Trophoblast cell (in vitro differentiated cells and primary cell): ENCODE measurements around the gene KLHL18.
"Not testable (repeated sequence)": the region's sequence is repeated elsewhere in the genome, so short reads cannot be mapped to it uniquely, and the experiment has no call there.

Source experiments
- DNase-seq, 2 donors: peaks; one replicate each; pipeline ENCODE4 v3.0.0-alpha.2; 2016
- H2AFZ ChIP-seq: 2 replicates; pipeline ENCODE4 v1.6.1; 2013; ENCODE audit warnings: low read length, moderate library complexity, mild to moderate bottlenecking; ENCODE audit not compliant: insufficient read depth, poor library complexity
- H2AK5ac ChIP-seq: 2 replicates; pipeline ENCODE4 v1.6.1; 2013; ENCODE audit warnings: mild to moderate bottlenecking, low read length
- H2BK120ac ChIP-seq: 2 replicates; pipeline ENCODE4 v1.6.1; 2013; ENCODE audit warnings: low read length, mild to moderate bottlenecking, moderate library complexity; ENCODE audit not compliant: insufficient read depth, poor library complexity
- H2BK12ac ChIP-seq: 2 replicates; pipeline ENCODE4 v1.6.1; 2013; ENCODE audit warnings: mild to moderate bottlenecking, low read length, moderate library complexity
- H2BK5ac ChIP-seq: 2 replicates; pipeline ENCODE4 v1.6.1; 2013; ENCODE audit warnings: low read length, low read depth, moderate library complexity, mild to moderate bottlenecking; ENCODE audit not compliant: poor library complexity
- H3K14ac ChIP-seq: 2 replicates; pipeline ENCODE4 v1.6.1; 2013; ENCODE audit warnings: mild to moderate bottlenecking, low read length
- H3K18ac ChIP-seq: 2 replicates; pipeline ENCODE4 v1.6.1; 2013; ENCODE audit warnings: mild to moderate bottlenecking, low read length
- H3K23ac ChIP-seq: 2 replicates; pipeline ENCODE4 v1.6.1; 2013; ENCODE audit warnings: low read length
- H3K27ac ChIP-seq: 2 replicates; pipeline ENCODE4 v1.5.1; 2013; ENCODE audit warnings: low read depth, mild to moderate bottlenecking, inconsistent platforms, low read length, moderate library complexity
- H3K27me3 ChIP-seq: 2 replicates; pipeline ENCODE4 v1.6.1; 2013; ENCODE audit warnings: inconsistent platforms, mild to moderate bottlenecking, low read length, moderate library complexity; ENCODE audit not compliant: insufficient read depth
- H3K36me3 ChIP-seq, 2 experiments: 1 replicate in 1 of 2; 2 replicates in 1 of 2; pipeline ENCODE4 v1.6.1; 2013; ENCODE audit warnings: low read length in 2 of 2, mild to moderate bottlenecking in 2 of 2, moderate library complexity in 1 of 2; ENCODE audit not compliant: insufficient read depth in 2 of 2, control insufficient read depth in 1 of 2
- H3K4ac ChIP-seq: 2 replicates; pipeline ENCODE4 v1.6.1; 2013; ENCODE audit warnings: low read depth, mild to moderate bottlenecking, low read length, moderate library complexity
- H3K4me1 ChIP-seq, 2 experiments: 1 replicate in 1 of 2; 2 replicates in 1 of 2; pipeline ENCODE4 v1.6.1; 2013; ENCODE audit warnings: low read length in 2 of 2, mild to moderate bottlenecking in 2 of 2, moderate library complexity in 1 of 2; ENCODE audit not compliant: insufficient read depth in 2 of 2, control insufficient read depth in 1 of 2
- H3K4me2 ChIP-seq: 2 replicates; pipeline ENCODE4 v1.6.1; 2013; ENCODE audit warnings: inconsistent platforms, mild to moderate bottlenecking, low read length, moderate library complexity
- H3K4me3 ChIP-seq: 2 replicates; pipeline ENCODE4 v1.5.1; 2013; ENCODE audit warnings: mild to moderate bottlenecking, low read depth, low read length, inconsistent platforms
- H3K79me1 ChIP-seq: one replicate; pipeline ENCODE4 v1.6.1; 2013; ENCODE audit warnings: low read length
- H3K79me2 ChIP-seq: 2 replicates; pipeline ENCODE4 v1.6.1; 2013; ENCODE audit warnings: low read length, mild to moderate bottlenecking; ENCODE audit not compliant: control insufficient read depth, insufficient read depth, poor library complexity
- H3K9ac ChIP-seq: 2 replicates; pipeline ENCODE4 v1.6.1; 2013; ENCODE audit warnings: mild to moderate bottlenecking, low read length
- H3K9me3 ChIP-seq: 2 replicates; pipeline ENCODE4 v1.6.1; 2013; ENCODE audit warnings: low read depth, mild to moderate bottlenecking, control low read depth, inconsistent platforms, low read length; ENCODE audit not compliant: insufficient read depth
- H4K12ac ChIP-seq: 2 replicates; pipeline ENCODE4 v1.6.1; 2013; ENCODE audit warnings: low read depth, mild to moderate bottlenecking, low read length, moderate library complexity
- H4K8ac ChIP-seq: 2 replicates; pipeline ENCODE4 v1.6.1; 2013; ENCODE audit warnings: low read depth, mild to moderate bottlenecking, low read length, moderate library complexity
- H4K91ac ChIP-seq: one replicate; pipeline ENCODE4 v1.6.1; 2013; ENCODE audit warnings: low read depth, mild to moderate bottlenecking, low read length, moderate library complexity
- WGBS: extraction: QIAGEN DNeasy Blood & Tissue Kit; methylation state at CpG from one replicate; pipeline ENCODE4 v1.1.7; 2013; ENCODE audit warnings: missing lambda C conversion rate; ENCODE audit not compliant: insufficient read length, insufficient coverage; ENCODE audit errors: extremely low coverage; 5-methylcytosine and 5-hydroxymethylcytosine counted together

KLHL18 gene

GRCh38 chr3:47360110-47360517 is 77.4 kb downstream of the KLHL18 start:
- no CpG with 5 or more reads among the region's 4 CpGs for WGBS
- not testable (repeated sequence) for H3K4ac ChIP-seq, H4K91ac ChIP-seq, H3K18ac ChIP-seq, H3K9me3 ChIP-seq, H3K9ac ChIP-seq, H2BK5ac ChIP-seq, H2AK5ac ChIP-seq, H3K27me3 ChIP-seq, H2BK12ac ChIP-seq, H2AFZ ChIP-seq, H3K14ac ChIP-seq, H3K4me1 ChIP-seq, H3K79me2 ChIP-seq, H3K36me3 ChIP-seq, H3K4me2 ChIP-seq, H3K27ac ChIP-seq, H3K79me1 ChIP-seq, H4K12ac ChIP-seq, H3K4me3 ChIP-seq, H4K8ac ChIP-seq, H3K23ac ChIP-seq, H2BK120ac ChIP-seq
- DNase-seq: peak; percentile 76 to 84

- no CpG with 5 or more reads among the region's 5 CpGs for WGBS
- H3K36me3 ChIP-seq: no peaks in the 10 kb centered on the region
- no peaks in the 10 kb centered on the region for H3K27me3 ChIP-seq
- H3K14ac ChIP-seq: no peak overlapping the region
- H3K9me3 ChIP-seq: peaks cover 7% of the 10 kb centered on the region
- H3K18ac ChIP-seq: no peak overlapping the region
- DNase-seq: no peak
- H3K23ac ChIP-seq: no peak overlapping the region
- no peak overlapping the region for H3K4me3 ChIP-seq
- no peak overlapping the region for H2BK5ac ChIP-seq
- no peak overlapping the region for H2AFZ ChIP-seq
- H4K12ac ChIP-seq: no peak overlapping the region
- no peak overlapping the region for H2BK120ac ChIP-seq
- no peak overlapping the region for H2AK5ac ChIP-seq
- no peak overlapping the region for H4K91ac ChIP-seq
- no peak overlapping the region for H2BK12ac ChIP-seq
- no peak overlapping the region for H3K27ac ChIP-seq
- no peak overlapping the region for H3K9ac ChIP-seq
- peak overlapping the region; percentile 53 for H4K8ac ChIP-seq
- H3K4me2 ChIP-seq: no peak overlapping the region
- H3K4ac ChIP-seq: no peak overlapping the region
- H3K79me1 ChIP-seq: no peaks in the 10 kb centered on the region
- H3K79me2 ChIP-seq: no peaks in the 10 kb centered on the region
- H3K4me1 ChIP-seq: peaks cover 0 to 1% of the 10 kb centered on the region in 2 experiments
Observed at GRCh38 chr3:47362701-47363100, 80.0 kb downstream of the KLHL18 start.

- H2BK120ac ChIP-seq: no peak overlapping the region
- H4K91ac ChIP-seq: no peak overlapping the region
- no peak overlapping the region for H3K27ac ChIP-seq
- H2BK12ac ChIP-seq: no peak overlapping the region
- no peak overlapping the region for H4K12ac ChIP-seq
- no peak overlapping the region for H2AFZ ChIP-seq
- H3K36me3 ChIP-seq: no peaks in the 10 kb centered on the region
- H2AK5ac ChIP-seq: no peak overlapping the region
- no peak overlapping the region for H4K8ac ChIP-seq
- H3K4ac ChIP-seq: no peak overlapping the region
- no CpG with 5 or more reads among the region's 11 CpGs for WGBS
- H3K4me2 ChIP-seq: no peak overlapping the region
- H3K4me3 ChIP-seq: no peak overlapping the region
- H2BK5ac ChIP-seq: no peak overlapping the region
- H3K23ac ChIP-seq: no peak overlapping the region
- H3K9me3 ChIP-seq: no peaks in the 10 kb centered on the region
- H3K79me2 ChIP-seq: no peaks in the 10 kb centered on the region
- DNase-seq: no peak
- no peak overlapping the region for H3K18ac ChIP-seq
- no peaks in the 10 kb centered on the region for H3K79me1 ChIP-seq
- no peak overlapping the region for H3K14ac ChIP-seq
- H3K27me3 ChIP-seq: no peaks in the 10 kb centered on the region
- H3K4me1 ChIP-seq: peaks cover 0 to 1% of the 10 kb centered on the region in 2 experiments
- H3K9ac ChIP-seq: no peak overlapping the region
Observed at GRCh38 chr3:47365213-47366153, 82.7 kb downstream of the KLHL18 start.

GRCh38 chr3:47366833-47367232 is 84.1 kb downstream of the KLHL18 start:
- no peak overlapping the region for H4K8ac ChIP-seq
- H2BK120ac ChIP-seq: no peak overlapping the region
- no peaks in the 10 kb centered on the region for H3K27me3 ChIP-seq
- H4K12ac ChIP-seq: no peak overlapping the region
- peaks cover 0 to 1% of the 10 kb centered on the region in 2 experiments for H3K4me1 ChIP-seq
- H3K9me3 ChIP-seq: no peaks in the 10 kb centered on the region
- H3K4me3 ChIP-seq: no peak overlapping the region
- no peak for DNase-seq
- no peak overlapping the region for H2AFZ ChIP-seq
- no peak overlapping the region for H3K14ac ChIP-seq
- H4K91ac ChIP-seq: no peak overlapping the region
- no peak overlapping the region for H3K4me2 ChIP-seq
- no peaks in the 10 kb centered on the region for H3K79me2 ChIP-seq
- H3K4ac ChIP-seq: no peak overlapping the region
- no peak overlapping the region for H2BK5ac ChIP-seq
- no peak overlapping the region for H3K18ac ChIP-seq
- no peaks in the 10 kb centered on the region for H3K36me3 ChIP-seq
- no peak overlapping the region for H2BK12ac ChIP-seq
- H2AK5ac ChIP-seq: no peak overlapping the region
- H3K23ac ChIP-seq: no peak overlapping the region
- WGBS: no CpG with 5 or more reads among the region's 2 CpGs
- no peaks in the 10 kb centered on the region for H3K79me1 ChIP-seq
- H3K9ac ChIP-seq: no peak overlapping the region
- no peak overlapping the region for H3K27ac ChIP-seq
